ENCODE results near the gene ZNF611.
"Not testable (repeated sequence)": the region's sequence is repeated elsewhere in the genome, so short reads cannot be mapped to it uniquely, and the experiment has no call there.

GRCh38 chr19:52723907-52724598 lies 10.8 kb downstream of the ZNF611 start:
- not testable (repeated sequence) for TF ChIP-seq CTCF, POLR2AphosphoS5 (IDR thresholded peaks at IDR 0.05)
